HEK293T (cell line): Measurements from ENCODE around the gene MYOZ3.

ENCODE experiments used
- ARNT ChIP-seq: fragments of 450-650 bp; IDR thresholded peaks from 2 replicates; pipeline ENCODE4 v1.6.1; 2017; ENCODE audit warnings: mild to moderate bottlenecking
- FOXA1 ChIP-seq: fragments of 450-650 bp; IDR thresholded peaks from 2 replicates; pipeline ENCODE4 v1.6.1; 2016; ENCODE audit warnings: mild to moderate bottlenecking
- FOXK2 ChIP-seq: fragments of 450-650 bp; IDR thresholded peaks from 2 replicates; pipeline ENCODE4 v1.6.1; 2016; ENCODE audit warnings: mild to moderate bottlenecking
- FOXM1 ChIP-seq: fragments of 450-650 bp; IDR thresholded peaks from 2 replicates; pipeline ENCODE4 v1.6.1; 2017; ENCODE audit warnings: mild to moderate bottlenecking, borderline replicate concordance
- HDGF ChIP-seq: fragments of 450-650 bp; IDR thresholded peaks from 2 replicates; pipeline ENCODE4 v1.6.1; 2017; ENCODE audit warnings: antibody characterized with exemption, borderline replicate concordance
- L3MBTL2 ChIP-seq: fragments of 450-650 bp; conservative IDR thresholded peaks from 2 replicates; pipeline ENCODE4 v1.6.1; 2016; ENCODE audit warnings: mild to moderate bottlenecking
- PKNOX1 ChIP-seq: fragments of 450-650 bp; IDR thresholded peaks from 2 replicates; pipeline ENCODE4 v1.6.1; 2016
- SUZ12 ChIP-seq: fragments of 450-650 bp; IDR thresholded peaks from 2 replicates; pipeline ENCODE4 v1.6.1; 2016; ENCODE audit warnings: mild to moderate bottlenecking
- ZNF384 ChIP-seq: fragments of 450-650 bp; IDR thresholded peaks from 2 replicates; pipeline ENCODE4 v1.6.1; 2016

- TF ChIP-seq SUZ12 (no peak), ARNT (no peak), FOXK2 (no peak), HDGF (no peak), FOXA1 (no peak), L3MBTL2 (no peak), PKNOX1 (no peak), FOXM1 (no peak), ZNF384 (no peak)
Observed at GRCh38 chr5:150662731-150663516, 1.9 kb downstream of the MYOZ3 start.
